IPS-18a (cell line): ENCODE results near the gene RSPH10B.
A peak's percentile ranks its signal among the peaks of the same experiment; 100 is the strongest.
"Not testable (repeated sequence)": the region's sequence is repeated elsewhere in the genome, so short reads cannot be mapped to it uniquely, and the experiment has no call there.

Experiments used
- H3K27ac ChIP-seq: one replicate; pipeline ENCODE4 v1.5.1; 2013; ENCODE audit warnings: low read length
- H3K27me3 ChIP-seq: one replicate; pipeline ENCODE4 v1.6.1; 2013; ENCODE audit warnings: mild to moderate bottlenecking, low read length; ENCODE audit not compliant: control insufficient read depth, insufficient read depth
- H3K36me3 ChIP-seq: one replicate; pipeline ENCODE4 v1.6.1; 2013; ENCODE audit warnings: low read depth, low read length; ENCODE audit not compliant: control insufficient read depth
- H3K4me1 ChIP-seq: one replicate; pipeline ENCODE4 v1.6.1; 2013; ENCODE audit warnings: low read depth, low read length; ENCODE audit not compliant: control insufficient read depth
- H3K4me3 ChIP-seq: one replicate; pipeline ENCODE4 v1.5.1; 2013; ENCODE audit warnings: low read length
- H3K9ac ChIP-seq: one replicate; pipeline ENCODE4 v1.6.1; 2013; ENCODE audit warnings: mild to moderate bottlenecking, low read length, moderate library complexity
- H3K9me3 ChIP-seq: one replicate; pipeline ENCODE4 v1.6.1; 2013; ENCODE audit warnings: low read depth, low read length; ENCODE audit not compliant: control insufficient read depth

The RSPH10B gene

GRCh38 chr7:5970347-5970911 lies at the start of gene RSPH10B:
TSS of gene RSPH10B (minus strand) at chr7:5970689. CDS start at chr7:5967116, 3,573 bp downstream.
- H3K9ac ChIP-seq, H3K27me3 ChIP-seq, H3K27ac ChIP-seq, H3K36me3 ChIP-seq, H3K9me3 ChIP-seq, H3K4me1 ChIP-seq: not testable (repeated sequence)
- peak within 1 kb of the TSS; percentile 42 for H3K4me3 ChIP-seq

- Histone ChIP-seq H3K9me3 (no peaks in the 10 kb centered on the region), H3K36me3 (peaks cover 71% of the 10 kb centered on the region), H3K27me3 (no peaks in the 10 kb centered on the region), H3K4me1 (no peaks in the 10 kb centered on the region), H3K27ac (no peak overlapping the region), H3K4me3 (no peak overlapping the region), H3K9ac (no peak overlapping the region)
Measured at GRCh38 chr7:6016653-6016966, 46.1 kb upstream of the RSPH10B start.

- Histone ChIP-seq H3K27me3 (no peaks in the 10 kb centered on the region), H3K4me1 (no peaks in the 10 kb centered on the region), H3K4me3 (no peak overlapping the region), H3K9me3 (no peaks in the 10 kb centered on the region), H3K36me3 (peaks cover 69% of the 10 kb centered on the region), H3K27ac (no peak overlapping the region), H3K9ac (no peak overlapping the region)
Measured at GRCh38 chr7:6015917-6016652, 45.6 kb upstream of the RSPH10B start.

GRCh38 chr7:6012355-6013104 lies 42.0 kb upstream of the RSPH10B start:
- H3K9ac ChIP-seq = no peak overlapping the region
- no peaks in the 10 kb centered on the region for H3K27me3 ChIP-seq
- H3K9me3 ChIP-seq = no peaks in the 10 kb centered on the region
- H3K27ac ChIP-seq = no peak overlapping the region
- H3K36me3 ChIP-seq = peaks cover 39% of the 10 kb centered on the region
- no peaks in the 10 kb centered on the region for H3K4me1 ChIP-seq
- H3K4me3 ChIP-seq = no peak overlapping the region

GRCh38 chr7:6011541-6011940 lies 41.1 kb upstream of the RSPH10B start:
- Histone ChIP-seq H3K4me1 (no peaks in the 10 kb centered on the region), H3K27me3 (no peaks in the 10 kb centered on the region), H3K4me3 (no peak overlapping the region), H3K9ac (no peak overlapping the region), H3K36me3 (peaks cover 31% of the 10 kb centered on the region), H3K27ac (no peak overlapping the region), H3K9me3 (no peaks in the 10 kb centered on the region)

- peaks cover 20% of the 10 kb centered on the region for H3K36me3 ChIP-seq
- H3K9me3 ChIP-seq, H3K27ac ChIP-seq, H3K9ac ChIP-seq, H3K4me1 ChIP-seq, H3K27me3 ChIP-seq: not testable (repeated sequence)
- H3K4me3 ChIP-seq = peak overlapping the region; percentile 62
Measured at GRCh38 chr7:6010370-6010769, 39.9 kb upstream of the RSPH10B start.

- Histone ChIP-seq H3K4me1 (no peaks in the 10 kb centered on the region), H3K36me3 (peaks cover 14% of the 10 kb centered on the region), H3K9me3 (no peaks in the 10 kb centered on the region), H3K27me3 (no peaks in the 10 kb centered on the region), H3K27ac (peak within 1 kb of the TSS; percentile 79), H3K4me3 (peak within 1 kb of the TSS; percentile 62), H3K9ac (peak within 1 kb of the TSS; percentile 83)
Measured at GRCh38 chr7:6008668-6009611, 38.5 kb upstream of the RSPH10B start, which contains the start of the genes AIMP2 and PMS2. TSS of gene AIMP2 (plus strand) at chr7:6009272. CDS start at chr7:6009364, 92 bp downstream. TSS of gene PMS2 (minus strand) at chr7:6009049. CDS start at chr7:6009019, 30 bp downstream.

- not testable (repeated sequence) for H3K9me3 ChIP-seq, H3K27me3 ChIP-seq, H3K4me1 ChIP-seq, H3K27ac ChIP-seq
- Histone ChIP-seq H3K36me3 (peaks cover 18% of the 10 kb centered on the region), H3K9ac (peak overlapping the region; percentile 83), H3K4me3 (peak overlapping the region; percentile 62)
Measured at GRCh38 chr7:6007835-6008590, 37.5 kb upstream of the RSPH10B start.

GRCh38 chr7:6007386-6007785 lies 36.9 kb upstream of the RSPH10B start:
- Histone ChIP-seq H3K4me1 (no peaks in the 10 kb centered on the region), H3K4me3 (no peak overlapping the region), H3K9me3 (no peaks in the 10 kb centered on the region), H3K36me3 (peaks cover 15% of the 10 kb centered on the region), H3K27ac (no peak overlapping the region), H3K9ac (no peak overlapping the region), H3K27me3 (no peaks in the 10 kb centered on the region)

GRCh38 chr7:5997210-5997808 lies 26.8 kb upstream of the RSPH10B start:
- H3K4me3 ChIP-seq = no peak overlapping the region
- H3K9ac ChIP-seq = no peak overlapping the region
- H3K27me3 ChIP-seq = no peaks in the 10 kb centered on the region
- no peaks in the 10 kb centered on the region for H3K9me3 ChIP-seq
- no peaks in the 10 kb centered on the region for H3K4me1 ChIP-seq
- peaks cover 46% of the 10 kb centered on the region for H3K36me3 ChIP-seq
- no peak overlapping the region for H3K27ac ChIP-seq
